H9 (cell line): ENCODE measurements around the gene GRIK4. TPM values are rescaled to one million over a fixed set of nuclear protein-coding genes. Genes with fewer than 3 reads are reported as not detected.

ENCODE experiments used
- DNase-seq: peaks from one replicate; pipeline ENCODE4 v3.0.0-alpha.2; 2017
- H2AFZ ChIP-seq: one replicate; pipeline ENCODE4 v1.6.1; 2013; ENCODE audit warnings: mild to moderate bottlenecking, low read length, control low read depth, moderate library complexity
- H2AK5ac ChIP-seq: 2 replicates; pipeline ENCODE4 v1.6.1; 2013; ENCODE audit warnings: low read length, control low read depth, mixed read lengths; ENCODE audit not compliant: insufficient read length
- H2BK120ac ChIP-seq: one replicate; pipeline ENCODE4 v1.6.1; 2013; ENCODE audit warnings: low read depth, mild to moderate bottlenecking, low read length, control low read depth, inconsistent platforms; ENCODE audit not compliant: poor library complexity, severe bottlenecking
- H2BK12ac ChIP-seq: 2 replicates; pipeline ENCODE4 v1.6.1; 2013; ENCODE audit warnings: low read length, control low read depth, mixed read lengths, low read depth; ENCODE audit not compliant: insufficient read length
- H2BK15ac ChIP-seq: 2 replicates; pipeline ENCODE4 v1.6.1; 2013; ENCODE audit warnings: low read depth, low read length, control low read depth
- H2BK20ac ChIP-seq: one replicate; pipeline ENCODE4 v1.6.1; 2013; ENCODE audit warnings: low read depth, mild to moderate bottlenecking, low read length, control low read depth, inconsistent platforms; ENCODE audit not compliant: poor library complexity, severe bottlenecking
- H2BK5ac ChIP-seq: 2 replicates; pipeline ENCODE4 v1.6.1; 2013; ENCODE audit warnings: low read length, control low read depth, mixed read lengths; ENCODE audit not compliant: insufficient read length
- H3K14ac ChIP-seq: 2 replicates; pipeline ENCODE4 v1.6.1; 2013; ENCODE audit warnings: low read length, control low read depth; ENCODE audit not compliant: insufficient read depth
- H3K18ac ChIP-seq: 2 replicates; pipeline ENCODE4 v1.6.1; 2013; ENCODE audit warnings: low read depth, mild to moderate bottlenecking, mixed read lengths, low read length, control low read depth; ENCODE audit not compliant: insufficient read length
- H3K23ac ChIP-seq: 2 replicates; pipeline ENCODE4 v1.6.1; 2013; ENCODE audit warnings: low read length, control low read depth, mixed read lengths, low read depth; ENCODE audit not compliant: insufficient read length
- H3K23me2 ChIP-seq: 2 replicates; pipeline ENCODE4 v1.6.1; 2013; ENCODE audit warnings: low read depth, mild to moderate bottlenecking, mixed read lengths, low read length, control low read depth; ENCODE audit not compliant: insufficient read length, poor library complexity, severe bottlenecking
- H3K27ac ChIP-seq: 2 replicates; pipeline ENCODE4 v1.5.1; 2013; ENCODE audit warnings: low read length, control low read depth, mixed read lengths, low read depth; ENCODE audit not compliant: insufficient read length
- H3K27me3 ChIP-seq: 2 replicates; pipeline ENCODE4 v1.6.1; 2013; ENCODE audit warnings: low read length, control low read depth, inconsistent platforms; ENCODE audit not compliant: insufficient read depth
- H3K4ac ChIP-seq: 2 replicates; pipeline ENCODE4 v1.6.1; 2013; ENCODE audit warnings: low read depth, mild to moderate bottlenecking, control low read depth, inconsistent platforms, low read length, moderate library complexity
- H3K4me1 ChIP-seq: 2 replicates; pipeline ENCODE4 v1.6.1; 2013; ENCODE audit warnings: low read length, control low read depth, inconsistent platforms; ENCODE audit not compliant: insufficient read depth
- H3K4me2 ChIP-seq: 2 replicates; pipeline ENCODE4 v1.6.1; 2013; ENCODE audit warnings: low read length, control low read depth, mixed read lengths; ENCODE audit not compliant: insufficient read length, insufficient read depth
- H3K56ac ChIP-seq: 2 replicates; pipeline ENCODE4 v1.6.1; 2013; ENCODE audit warnings: low read depth, mild to moderate bottlenecking, mixed read lengths, low read length, control low read depth; ENCODE audit not compliant: insufficient read length
- H3K79me1 ChIP-seq: 2 replicates; pipeline ENCODE4 v1.6.1; 2013; ENCODE audit warnings: low read depth, mild to moderate bottlenecking, moderate library complexity, low read length, control low read depth, inconsistent platforms; ENCODE audit not compliant: insufficient read depth, poor library complexity, severe bottlenecking
- H3K79me2 ChIP-seq: 2 replicates; pipeline ENCODE4 v1.6.1; 2013; ENCODE audit warnings: low read length, control low read depth, inconsistent platforms; ENCODE audit not compliant: insufficient read depth
- H3K9ac ChIP-seq: 2 replicates; pipeline ENCODE4 v1.6.1; 2013; ENCODE audit warnings: low read length, control low read depth, mixed read lengths; ENCODE audit not compliant: insufficient read length; ENCODE audit errors: extremely low read depth
- H3K9me3 ChIP-seq: one replicate; pipeline ENCODE4 v1.6.1; 2013; ENCODE audit warnings: low read depth, low read length, inconsistent platforms; ENCODE audit not compliant: control insufficient read depth
- H3T11ph ChIP-seq: one replicate; pipeline ENCODE4 v1.6.1; 2013; ENCODE audit warnings: mild to moderate bottlenecking, low read length, control low read depth, inconsistent platforms
- H4K20me1 ChIP-seq: one replicate; pipeline ENCODE4 v1.6.1; 2013; ENCODE audit not compliant: control insufficient read depth, insufficient read length, insufficient read depth
- H4K5ac ChIP-seq: 2 replicates; pipeline ENCODE4 v1.6.1; 2013; ENCODE audit warnings: low read depth, mild to moderate bottlenecking, mixed read lengths, low read length, control low read depth; ENCODE audit not compliant: insufficient read length
- H4K8ac ChIP-seq: replicated peaks from 2 replicates; pipeline ENCODE4 v1.6.1; 2013; ENCODE audit warnings: low read length, control low read depth, mixed read lengths, low read depth; ENCODE audit not compliant: insufficient read length
- H4K91ac ChIP-seq: 2 replicates; pipeline ENCODE4 v1.6.1; 2013; ENCODE audit warnings: low read depth, mild to moderate bottlenecking, moderate library complexity, mixed read lengths, low read length, control low read depth; ENCODE audit not compliant: insufficient read length
- H3K27ac Mint-ChIP-seq, 3 experiments: 2 replicates in 2 of 3; 3 replicates in 1 of 3; pipeline ENCODE4 v1.8.0; 2020 to 2021; ENCODE audit warnings: mixed read lengths in 3 of 3, mild to moderate bottlenecking in 1 of 3, moderate library complexity in 1 of 3
- H3K27me3 Mint-ChIP-seq: 2 replicates; pipeline ENCODE4 v1.8.0; 2021; ENCODE audit warnings: low read depth, mild to moderate bottlenecking, moderate library complexity, mixed read lengths
- H3K36me3 Mint-ChIP-seq, 3 experiments: 2 replicates in 2 of 3; 3 replicates in 1 of 3; pipeline ENCODE4 v1.8.0; 2020 to 2021; ENCODE audit warnings: low read depth in 3 of 3, mixed read lengths in 3 of 3; ENCODE audit not compliant: insufficient read depth in 1 of 3
- H3K4me1 Mint-ChIP-seq, 2 experiments: 2 replicates each; pipeline ENCODE4 v1.8.0; 2020; ENCODE audit warnings: mixed read lengths in 2 of 2
- H3K4me3 Mint-ChIP-seq, 2 experiments: 2 replicates in 1 of 2; 3 replicates in 1 of 2; pipeline ENCODE4 v1.8.0; 2020 to 2021; ENCODE audit warnings: mild to moderate bottlenecking in 2 of 2, mixed read lengths in 2 of 2, moderate library complexity in 1 of 2
- H3K9me3 Mint-ChIP-seq, 2 experiments: 2 replicates in 1 of 2; 3 replicates in 1 of 2; pipeline ENCODE4 v1.8.0; 2020; ENCODE audit warnings: mild to moderate bottlenecking in 2 of 2, mixed read lengths in 2 of 2, moderate library complexity in 1 of 2
- WGBS: extraction: QIAGEN DNeasy Blood & Tissue Kit; methylation state at CpG from one replicate; pipeline ENCODE4 v1.1.7; 2013; ENCODE audit warnings: missing lambda C conversion rate, low lambda C conversion rate, mixed read lengths; ENCODE audit not compliant: insufficient read length; ENCODE audit errors: extremely low coverage; 5-methylcytosine and 5-hydroxymethylcytosine counted together
- total RNA-seq: library from RNA; stranded (reverse); gene quantifications from 2 replicates; pipeline ENCODE4 v1.2.1, GENCODE V29; 2021
- TF ChIP-seq, protein P1 (sequence below): fragments of 200-600 bp; sonication (generic); conservative IDR thresholded peaks from 3 replicates; pipeline ENCODE4 v1.8.0; 2021; ENCODE audit warnings: antibody characterized with exemption, mild to moderate bottlenecking

The GRIK4 gene
- total RNA-seq, 1 experiment from 2014 or later, result 2.3 TPM

DNA sequence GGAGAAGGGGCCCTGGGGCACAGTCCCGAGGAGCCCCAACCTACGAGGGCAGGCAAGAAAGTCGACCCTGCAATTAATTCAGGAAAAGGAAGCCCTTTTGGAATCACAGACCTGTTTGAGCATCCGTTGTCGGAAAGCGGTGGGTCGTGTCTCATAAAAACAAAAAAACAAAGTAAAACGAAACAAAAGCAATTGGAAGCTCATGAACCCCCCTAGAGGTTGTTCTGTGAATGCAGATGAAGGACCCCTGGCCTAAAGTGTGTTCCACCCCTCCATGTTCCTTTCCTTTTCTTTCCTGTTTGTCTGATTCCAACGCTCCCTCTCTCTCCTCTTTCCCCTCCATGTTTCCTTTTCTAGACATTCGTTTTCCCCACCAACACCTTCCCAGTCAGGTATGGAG, 203.7 kb downstream of the GRIK4 start:
- Histone ChIP-seq H3K4me2 (no peak overlapping the region), H3K27me3 (no peaks in the 10 kb centered on the region), H2BK5ac (no peak overlapping the region), H4K20me1 (no peaks in the 10 kb centered on the region), H3K14ac (no peak overlapping the region), H2AK5ac (no peak overlapping the region), H3K9me3 (no peaks in the 10 kb centered on the region), H3K9ac (no peak overlapping the region), H3K23me2 (peaks cover 2% of the 10 kb centered on the region), H4K5ac (no peak overlapping the region), H3K79me2 (no peaks in the 10 kb centered on the region), H3K79me1 (no peaks in the 10 kb centered on the region), H2AFZ (peak overlapping the region; percentile 88), H2BK15ac (no peak overlapping the region), H4K8ac (no peak overlapping the region), H2BK120ac (no peak overlapping the region), H3K23ac (no peak overlapping the region), H3K56ac (no peak overlapping the region), H3K4me1 (no peaks in the 10 kb centered on the region; the same call in 1 of the 2 replicates), H2BK20ac (no peak overlapping the region), H4K91ac (no peak overlapping the region), H3K18ac (no peak overlapping the region), H3K27ac (no peak overlapping the region), H3T11ph (no peak overlapping the region), H2BK12ac (no peak overlapping the region), H3K4ac (no peak overlapping the region)
- WGBS, result no CpG with 5 or more reads among the region's 10 CpGs
- no peaks in the 10 kb centered on the region for H3K9me3 Mint-ChIP-seq
- H3K36me3 Mint-ChIP-seq, result no peaks in the 10 kb centered on the region
- DNase-seq, result no peak
- peaks cover 5% of the 10 kb centered on the region for H3K27me3 Mint-ChIP-seq
- TF ChIP-seq, protein P1, sequence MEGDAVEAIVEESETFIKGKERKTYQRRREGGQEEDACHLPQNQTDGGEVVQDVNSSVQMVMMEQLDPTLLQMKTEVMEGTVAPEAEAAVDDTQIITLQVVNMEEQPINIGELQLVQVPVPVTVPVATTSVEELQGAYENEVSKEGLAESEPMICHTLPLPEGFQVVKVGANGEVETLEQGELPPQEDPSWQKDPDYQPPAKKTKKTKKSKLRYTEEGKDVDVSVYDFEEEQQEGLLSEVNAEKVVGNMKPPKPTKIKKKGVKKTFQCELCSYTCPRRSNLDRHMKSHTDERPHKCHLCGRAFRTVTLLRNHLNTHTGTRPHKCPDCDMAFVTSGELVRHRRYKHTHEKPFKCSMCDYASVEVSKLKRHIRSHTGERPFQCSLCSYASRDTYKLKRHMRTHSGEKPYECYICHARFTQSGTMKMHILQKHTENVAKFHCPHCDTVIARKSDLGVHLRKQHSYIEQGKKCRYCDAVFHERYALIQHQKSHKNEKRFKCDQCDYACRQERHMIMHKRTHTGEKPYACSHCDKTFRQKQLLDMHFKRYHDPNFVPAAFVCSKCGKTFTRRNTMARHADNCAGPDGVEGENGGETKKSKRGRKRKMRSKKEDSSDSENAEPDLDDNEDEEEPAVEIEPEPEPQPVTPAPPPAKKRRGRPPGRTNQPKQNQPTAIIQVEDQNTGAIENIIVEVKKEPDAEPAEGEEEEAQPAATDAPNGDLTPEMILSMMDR, result peak; percentile 70
- H3K27ac Mint-ChIP-seq, result peak overlapping the region in 1 of 3 experiments; percentile 23; a peak in 1 of 7 replicates
- H3K4me3 Mint-ChIP-seq, result no peak overlapping the region
- peaks cover 65% of the 10 kb centered on the region in 2 experiments for H3K4me1 Mint-ChIP-seq
